Endothelial cell of umbilical vein (primary cell): ENCODE measurements around the gene ETV6. TPM values are rescaled to one million over a fixed set of nuclear protein-coding genes. Genes with fewer than 3 reads are reported as not detected.

Experiments used
- BruUV-seq: library from RNA; stranded (reverse); fragments of 400-500 nt; replicated peaks from 2 replicates; lab custom pipeline; 2021; lab: Mats Ljungman, UMichigan
- CTCF ChIA-PET: fragments of 300-600, 350-600 bp; sonication (Branson Sonifier 250); formaldehyde crosslinking; loops from one replicate; lab custom pipeline; 2021; ENCODE audit warnings: antibody characterized with exemption, inconsistent platforms; lab: Charles Lee
- POLR2A ChIA-PET: fragments of 300-600, 350-600 bp; sonication (Branson Sonifier 250); formaldehyde crosslinking; loops from one replicate; lab custom pipeline; 2021; ENCODE audit warnings: antibody characterized with exemption, inconsistent platforms; lab: Charles Lee
- DNase-seq: peaks from one replicate; pipeline ENCODE4 v3.0.0-alpha.2; 2011; ENCODE audit warnings: low read depth, low spot score
- FAIRE-seq: peaks from 2 replicates; lab custom pipeline; 2011; peaks lifted over from hg19 to GRCh38; lab: Jason Lieb, UNC
- H2AFZ ChIP-seq: 2 replicates; pipeline ENCODE4 v1.6.0; 2012; ENCODE audit warnings: low read depth, low read length, control low read depth, inconsistent platforms
- H3K27ac ChIP-seq: 2 replicates; pipeline ENCODE4 v1.5.1; 2011; ENCODE audit warnings: low read depth, mild to moderate bottlenecking, control low read depth, low read length, moderate library complexity; ENCODE audit not compliant: insufficient read depth
- H3K27me3 ChIP-seq, 2 experiments: 2 replicates each; pipeline versions ENCODE4 v1.6.0 to v1.6.1; 2011; ENCODE audit warnings: low read length in 2 of 2, mixed read lengths in 1 of 2; ENCODE audit not compliant: control insufficient read depth in 2 of 2, insufficient read depth in 2 of 2
- H3K36me3 ChIP-seq, 2 experiments: 2 replicates in 1 of 2; 3 replicates in 1 of 2; pipeline ENCODE4 v1.5.1; 2011; ENCODE audit warnings: low read length in 2 of 2, mild to moderate bottlenecking in 1 of 2, moderate library complexity in 1 of 2; ENCODE audit not compliant: control insufficient read depth in 2 of 2, insufficient read depth in 2 of 2; ENCODE audit errors: extremely low read depth in 1 of 2
- H3K4me1 ChIP-seq: 3 replicates; pipeline ENCODE4 v1.5.1; 2011; ENCODE audit warnings: mild to moderate bottlenecking, low read length; ENCODE audit not compliant: control insufficient read depth, insufficient read depth; ENCODE audit errors: extremely low read depth
- H3K4me2 ChIP-seq: 2 replicates; pipeline ENCODE4 v1.6.1; 2011; ENCODE audit warnings: low read length, control low read depth, mixed read lengths; ENCODE audit not compliant: insufficient read depth
- H3K4me3 ChIP-seq, 3 experiments: fragments of 200-600 bp in 1 of 3; sonication (generic), shearing (Covaris generic) in 1 of 3; replicated peaks in 1 of 3; 2 replicates each; pipeline ENCODE4 v1.5.1; 2011 to 2016; ENCODE audit warnings: control low read depth in 3 of 3, low read length in 3 of 3, mild to moderate bottlenecking in 2 of 3, inconsistent platforms in 1 of 3, low read depth in 1 of 3, moderate library complexity in 1 of 3; ENCODE audit not compliant: insufficient read depth in 1 of 3
- H3K79me2 ChIP-seq: 2 replicates; pipeline ENCODE4 v1.6.0; 2012; ENCODE audit warnings: low read length, inconsistent platforms; ENCODE audit not compliant: control insufficient read depth, insufficient read depth
- H3K9ac ChIP-seq: replicated peaks from 2 replicates; pipeline ENCODE3; 2011; ENCODE audit warnings: low read length, control low read depth; ENCODE audit not compliant: insufficient read depth; ENCODE audit errors: extremely low read depth
- H3K9me1 ChIP-seq: replicated peaks from 3 replicates; pipeline ENCODE4 v1.6.0; 2011; ENCODE audit warnings: mild to moderate bottlenecking, low read length; ENCODE audit not compliant: control insufficient read depth, insufficient read depth; ENCODE audit errors: extremely low read depth
- H3K9me3 ChIP-seq: replicated peaks from 2 replicates; pipeline ENCODE4 v1.5.1; 2012; ENCODE audit warnings: low read length, inconsistent platforms; ENCODE audit not compliant: control insufficient read depth, insufficient read depth
- H4K20me1 ChIP-seq: replicated peaks from 2 replicates; pipeline ENCODE3; 2011; ENCODE audit warnings: mild to moderate bottlenecking, low read length; ENCODE audit not compliant: control insufficient read depth, insufficient read depth; ENCODE audit errors: extremely low read depth
- EZH2 ChIP-seq: IDR thresholded peaks from 2 replicates; pipeline ENCODE4 v1.6.1; 2012; ENCODE audit warnings: borderline replicate concordance, low read depth, mild to moderate bottlenecking, moderate library complexity, low read length, inconsistent platforms; ENCODE audit not compliant: severe bottlenecking
- FOS ChIP-seq: IDR thresholded peaks from 2 replicates; pipeline ENCODE4 v1.6.1; 2011; ENCODE audit warnings: mild to moderate bottlenecking, low read length, moderate library complexity, borderline replicate concordance; ENCODE audit not compliant: insufficient read depth
- GATA2 ChIP-seq: IDR thresholded peaks from 2 replicates; pipeline ENCODE4 v1.7.0; 2011; ENCODE audit warnings: low read depth, mild to moderate bottlenecking, moderate library complexity, mixed read lengths, low read length; ENCODE audit not compliant: insufficient read length, insufficient read depth
- JUN ChIP-seq: IDR thresholded peaks from 2 replicates; pipeline ENCODE4 v1.6.1; 2011; ENCODE audit warnings: borderline replicate concordance, low read depth; ENCODE audit not compliant: insufficient read length, insufficient read depth
- MYC ChIP-seq: IDR thresholded peaks from one replicate; pipeline ENCODE4 v1.6.1; 2011; ENCODE audit warnings: mild to moderate bottlenecking, low read depth, low read length
- POLR2A ChIP-seq: IDR thresholded peaks from 2 replicates; pipeline ENCODE4 v1.6.1; 2012; ENCODE audit warnings: low read depth, mild to moderate bottlenecking, control low read depth, low read length
- POLR2AphosphoS5 ChIP-seq: IDR thresholded peaks from 2 replicates; pipeline ENCODE4 v1.6.1; 2012; ENCODE audit warnings: low read depth, mild to moderate bottlenecking, control low read depth, low read length, moderate library complexity; ENCODE audit not compliant: insufficient read depth
- dilution Hi-C: fragments of 300-500 bp; cut with MboI; formaldehyde crosslinking; loops from one replicate; pipeline ENCODE4 v1.15.0; 2019; ENCODE audit warnings: low sequenced_read_pairs; ENCODE audit not compliant: extremely low pct_ligation_motif_present
- intact Hi-C: fragments of 100-400 bp; cut with micrococcal nuclease; formaldehyde crosslinking; loops from one replicate; pipeline ENCODE4 v1.10.0; 2022
- polyA plus RNA-seq, 4 experiments: library from polyadenylated mRNA; depleted of rRNA in 3 of 4; stranded (reverse) in 3 of 4; unstranded in 1 of 4; fragments of >200 nt; gene quantifications; 2 replicates each; pipeline versions ENCODE4 v1.2.1 to v1.2.3, GENCODE V29; 2011 to 2012; ENCODE audit warnings: missing spikeins in 1 of 4
- total RNA-seq: library from RNA; stranded (reverse); gene quantifications from 2 replicates; pipeline ENCODE4 v1.2.3, GENCODE V29; 2021
- TF ChIP-seq, protein P1 (sequence below), 2 donors: IDR thresholded peaks; 1 replicate in 1 of 2; 2 replicates in 1 of 2; pipeline ENCODE4 v1.5.1; 2011; ENCODE audit warnings: low read length in 2 of 2, mild to moderate bottlenecking in 2 of 2, moderate library complexity in 2 of 2, control low read depth in 1 of 2, inconsistent platforms in 1 of 2, low read depth in 1 of 2; ENCODE audit not compliant: insufficient read depth in 1 of 2; ENCODE audit errors: extremely low read depth in 1 of 2
- TF ChIP-seq, protein P2 (sequence below): IDR thresholded peaks from 2 replicates; pipeline ENCODE4 v1.6.1; 2011; ENCODE audit not compliant: insufficient read depth, insufficient read length

Gene ETV6
- total and polyA plus RNA-seq, 2 donors (not counting 3 experiments of a cell fraction or from before 2014, with no cell fraction given): 15.9 to 57.1 TPM

DNA sequence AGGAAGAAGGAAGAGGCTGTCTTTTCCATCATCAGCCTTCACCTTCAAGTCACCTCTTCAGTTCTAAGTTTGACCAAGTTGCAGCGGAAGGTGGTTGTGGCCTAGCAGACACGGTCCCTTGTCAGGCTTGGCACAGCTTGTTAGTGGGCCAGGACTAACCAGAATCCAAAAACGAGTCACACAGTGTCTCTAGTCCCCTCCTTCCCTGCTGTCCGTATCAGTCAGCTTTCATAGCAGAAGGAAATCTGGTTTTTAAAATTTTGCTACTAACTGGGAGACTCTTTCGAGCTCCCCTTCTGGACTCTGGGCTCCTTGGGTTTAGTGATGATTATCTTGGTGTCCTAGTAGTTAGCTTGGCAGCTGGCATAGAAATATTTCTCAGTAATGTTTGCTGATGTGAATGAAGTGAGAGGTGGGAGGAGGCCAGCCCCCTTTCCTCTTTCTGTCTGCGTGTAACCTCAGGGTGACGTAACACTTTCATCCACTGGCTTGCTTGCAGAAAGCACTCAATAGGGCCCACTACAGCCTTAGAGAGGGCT is 3.8 kb downstream of the ETV6 start:
- intact Hi-C loops (loop anchor here (1.0 to 5.0 kb wide), 2 partner anchors 235 to 304 kb away; no protein-coding TSS in a partner anchor), dilution Hi-C loops (no loop called here)
- DNase-seq (peak; percentile 39), FAIRE-seq (no peak)
- BruUV-seq: no TSS peak
- Histone ChIP-seq H2AFZ (no peak overlapping the region), H3K27ac (peak overlapping the region; percentile 79), H3K4me3 (peak overlapping the region in 2 of 3 experiments; percentile 92 to 100), H4K20me1 (peaks cover 6% of the 10 kb centered on the region), H3K9me3 (no peaks in the 10 kb centered on the region), H3K4me2 (peak overlapping the region; percentile 99), H3K36me3 (peaks cover 2% of the 10 kb centered on the region in 2 experiments), H3K4me1 (peaks cover 34% of the 10 kb centered on the region), H3K79me2 (peaks cover 85% of the 10 kb centered on the region), H3K9me1 (no peaks in the 10 kb centered on the region), H3K9ac (no peak overlapping the region), H3K27me3 (no peaks in the 10 kb centered on the region)
- ChIA-PET POLR2A (no interaction called here), CTCF (interaction anchor here (1.1 to 1.4 kb wide), 2 partner anchors 11 to 380 kb away, joined by 3 to 4 read pairs; no protein-coding TSS in a partner anchor)
- TF ChIP-seq MYC: no peak
- TF ChIP-seq, protein P1, sequence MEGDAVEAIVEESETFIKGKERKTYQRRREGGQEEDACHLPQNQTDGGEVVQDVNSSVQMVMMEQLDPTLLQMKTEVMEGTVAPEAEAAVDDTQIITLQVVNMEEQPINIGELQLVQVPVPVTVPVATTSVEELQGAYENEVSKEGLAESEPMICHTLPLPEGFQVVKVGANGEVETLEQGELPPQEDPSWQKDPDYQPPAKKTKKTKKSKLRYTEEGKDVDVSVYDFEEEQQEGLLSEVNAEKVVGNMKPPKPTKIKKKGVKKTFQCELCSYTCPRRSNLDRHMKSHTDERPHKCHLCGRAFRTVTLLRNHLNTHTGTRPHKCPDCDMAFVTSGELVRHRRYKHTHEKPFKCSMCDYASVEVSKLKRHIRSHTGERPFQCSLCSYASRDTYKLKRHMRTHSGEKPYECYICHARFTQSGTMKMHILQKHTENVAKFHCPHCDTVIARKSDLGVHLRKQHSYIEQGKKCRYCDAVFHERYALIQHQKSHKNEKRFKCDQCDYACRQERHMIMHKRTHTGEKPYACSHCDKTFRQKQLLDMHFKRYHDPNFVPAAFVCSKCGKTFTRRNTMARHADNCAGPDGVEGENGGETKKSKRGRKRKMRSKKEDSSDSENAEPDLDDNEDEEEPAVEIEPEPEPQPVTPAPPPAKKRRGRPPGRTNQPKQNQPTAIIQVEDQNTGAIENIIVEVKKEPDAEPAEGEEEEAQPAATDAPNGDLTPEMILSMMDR (IDR thresholded peaks at IDR 0.05; ENCODE audit: extremely low read depth in 1 of 2, insufficient read depth in 1 of 2, low read depth in 1 of 2, low read length in 2 of 2): no peak
- TF ChIP-seq GATA2: no peak
- TF ChIP-seq POLR2A: no peak
- no peak for TF ChIP-seq EZH2
- no peak for TF ChIP-seq JUN
- no peak for TF ChIP-seq POLR2AphosphoS5
- TF ChIP-seq FOS: no peak
- TF ChIP-seq, protein P2, sequence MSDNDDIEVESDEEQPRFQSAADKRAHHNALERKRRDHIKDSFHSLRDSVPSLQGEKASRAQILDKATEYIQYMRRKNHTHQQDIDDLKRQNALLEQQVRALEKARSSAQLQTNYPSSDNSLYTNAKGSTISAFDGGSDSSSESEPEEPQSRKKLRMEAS: no peak
